Neuron (in vitro differentiated cells): ENCODE results near the gene PARP1.
"Not testable (repeated sequence)": the region's sequence is repeated elsewhere in the genome, so short reads cannot be mapped to it uniquely, and the experiment has no call there.

Experiments used
- H2AFZ ChIP-seq: one replicate; pipeline ENCODE4 v1.6.1; 2013; ENCODE audit warnings: low read depth, mild to moderate bottlenecking, inconsistent platforms, low read length, moderate library complexity
- H3K27me3 ChIP-seq: one replicate; pipeline ENCODE4 v1.6.1; 2013; ENCODE audit warnings: low read length; ENCODE audit not compliant: insufficient read depth
- H3K36me3 ChIP-seq: one replicate; pipeline ENCODE4 v1.6.1; 2013; ENCODE audit warnings: low read length; ENCODE audit not compliant: insufficient read depth
- H3K4me1 ChIP-seq: one replicate; pipeline ENCODE4 v1.6.1; 2013; ENCODE audit warnings: low read length; ENCODE audit not compliant: insufficient read depth
- H3K4me3 ChIP-seq: 2 replicates; pipeline ENCODE4 v1.5.1; 2013; ENCODE audit warnings: mild to moderate bottlenecking, low read length, moderate library complexity
- H3K9me3 ChIP-seq: one replicate; pipeline ENCODE4 v1.6.1; 2013; ENCODE audit warnings: low read length

PARP1 gene

DNA sequence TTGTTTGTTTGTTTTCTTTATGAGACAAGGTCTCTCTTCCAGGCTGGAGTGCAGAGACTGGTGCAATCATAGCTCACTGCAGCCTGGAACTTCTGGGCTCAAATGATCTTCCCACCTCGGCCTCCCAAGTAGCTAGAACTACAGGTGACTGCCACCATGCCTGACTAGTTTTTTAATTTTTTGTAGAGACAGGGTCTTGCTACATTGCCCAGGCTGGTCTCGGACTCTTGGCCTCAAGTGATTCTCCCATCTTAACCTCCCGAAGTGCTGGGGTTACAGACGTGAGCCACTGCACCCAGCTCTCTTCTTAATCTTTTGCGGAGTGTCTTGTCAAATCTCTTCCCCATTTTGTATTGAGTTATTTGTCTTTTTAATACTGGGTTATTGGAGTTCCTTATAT lies 32.6 kb upstream of the PARP1 start:
- Histone ChIP-seq H2AFZ (no peak overlapping the region), H3K27me3 (peaks cover 3% of the 10 kb centered on the region), H3K36me3 (no peaks in the 10 kb centered on the region), H3K4me3 (no peak overlapping the region), H3K4me1 (no peaks in the 10 kb centered on the region), H3K9me3 (no peaks in the 10 kb centered on the region)

DNA sequence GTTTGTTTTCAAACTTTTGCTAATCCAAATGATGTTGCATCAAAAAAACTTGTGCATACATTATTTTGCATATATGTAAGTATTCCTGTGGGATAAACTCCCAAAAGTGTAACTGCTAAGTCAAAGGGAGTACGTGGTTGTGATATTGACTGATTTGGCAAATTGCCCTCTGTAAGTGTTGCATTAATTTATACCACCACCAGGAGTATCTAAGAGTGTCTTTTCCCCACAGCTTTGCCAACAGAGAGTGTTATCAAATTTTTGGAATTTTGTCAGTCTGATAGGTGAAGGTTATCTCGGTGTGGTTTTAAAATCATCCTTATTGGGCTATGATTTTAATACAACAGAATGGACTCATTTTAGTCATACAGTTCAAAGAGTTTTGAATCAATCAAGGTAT lies 30.1 kb upstream of the PARP1 start:
- H3K27me3 ChIP-seq: peaks cover 6% of the 10 kb centered on the region
- H3K4me3 ChIP-seq: no peak overlapping the region
- H3K4me1 ChIP-seq: no peaks in the 10 kb centered on the region
- H3K36me3 ChIP-seq: no peaks in the 10 kb centered on the region
- no peaks in the 10 kb centered on the region for H3K9me3 ChIP-seq
- no peak overlapping the region for H2AFZ ChIP-seq

DNA sequence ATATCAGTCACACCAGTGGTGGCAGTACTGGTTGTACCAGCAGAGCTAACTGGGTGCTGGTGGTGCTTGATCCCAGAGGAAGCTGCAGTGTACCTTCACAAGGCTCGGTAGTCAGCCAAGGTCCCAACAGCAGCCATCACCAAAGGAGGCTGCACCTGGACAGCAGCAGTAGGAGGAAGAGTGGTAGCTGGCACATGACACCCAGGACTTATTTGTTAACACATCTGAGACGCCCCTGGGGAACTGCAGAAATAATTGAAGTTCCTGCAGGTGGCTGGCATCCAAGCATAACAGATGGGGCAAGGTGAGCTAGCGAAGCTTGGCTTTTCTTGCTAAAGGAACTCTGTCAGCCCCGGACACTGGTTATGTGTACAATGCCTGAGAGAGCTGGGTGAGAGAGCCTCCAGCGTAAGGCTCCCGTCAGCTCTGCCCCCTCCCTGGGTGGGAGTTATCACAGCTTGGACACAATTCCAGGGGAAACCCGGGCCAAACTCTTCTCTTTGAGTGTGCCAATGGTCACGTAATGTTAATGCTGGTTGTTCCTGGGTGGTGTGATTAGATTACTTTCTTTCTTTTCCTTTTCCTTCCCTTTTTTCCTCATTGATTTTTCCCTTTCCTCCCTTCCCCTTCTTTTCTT lies 29.1 kb upstream of the PARP1 start:
- H2AFZ ChIP-seq: no peak overlapping the region

DNA sequence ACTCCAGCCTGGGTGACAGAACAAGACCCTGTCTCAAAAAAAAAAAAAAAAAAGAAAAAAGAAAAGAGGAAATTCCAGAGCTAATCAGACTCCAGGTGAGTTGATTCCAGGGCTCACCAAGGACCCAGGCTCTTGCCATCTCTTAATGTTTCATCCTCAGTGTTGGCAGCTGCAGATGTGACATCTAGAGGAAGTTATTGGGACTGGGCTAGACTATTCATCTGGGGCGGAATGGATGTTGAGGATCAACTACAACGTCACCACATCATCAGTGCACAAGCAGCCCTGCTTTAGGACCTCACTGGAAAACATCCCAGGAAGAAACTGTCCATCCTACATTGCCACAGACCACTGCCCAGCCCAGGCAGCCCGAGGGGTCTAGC lies 28.6 kb upstream of the PARP1 start:
- Histone ChIP-seq H3K4me1 (no peaks in the 10 kb centered on the region), H3K4me3 (no peak overlapping the region), H2AFZ (no peak overlapping the region), H3K36me3 (no peaks in the 10 kb centered on the region), H3K27me3 (peaks cover 6% of the 10 kb centered on the region), H3K9me3 (no peaks in the 10 kb centered on the region)

More for the DNA sequence above, 29.1 kb upstream of the PARP1 start:
- Histone ChIP-seq H3K9me3 (no peaks in the 10 kb centered on the region), H3K36me3 (no peaks in the 10 kb centered on the region), H3K4me3 (no peak overlapping the region), H3K27me3 (peaks cover 6% of the 10 kb centered on the region), H3K4me1 (no peaks in the 10 kb centered on the region)

DNA sequence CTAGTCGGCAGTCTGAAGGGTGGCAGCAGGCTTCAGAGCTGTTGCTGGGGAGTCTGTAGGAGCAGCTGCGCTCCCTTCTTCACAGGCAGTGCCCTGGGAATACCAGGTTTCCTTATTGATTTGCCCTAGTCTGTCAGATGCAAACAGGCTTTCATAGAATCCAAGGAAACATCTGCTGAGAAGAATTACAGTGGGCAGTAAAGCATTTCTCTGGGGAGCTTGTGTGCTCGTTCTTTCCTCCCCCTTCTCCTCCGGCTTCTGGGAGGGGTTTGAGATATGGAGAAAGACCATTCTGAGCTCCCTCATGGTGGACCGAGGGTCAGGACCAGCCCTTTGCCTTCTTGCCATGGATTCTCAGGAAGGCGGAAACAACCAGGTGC lies 25.4 kb upstream of the PARP1 start:
- Histone ChIP-seq H3K4me3 (no peak overlapping the region), H3K9me3 (no peaks in the 10 kb centered on the region), H3K36me3 (no peaks in the 10 kb centered on the region), H3K4me1 (peaks cover 6% of the 10 kb centered on the region), H2AFZ (no peak overlapping the region), H3K27me3 (peaks cover 6% of the 10 kb centered on the region)

DNA sequence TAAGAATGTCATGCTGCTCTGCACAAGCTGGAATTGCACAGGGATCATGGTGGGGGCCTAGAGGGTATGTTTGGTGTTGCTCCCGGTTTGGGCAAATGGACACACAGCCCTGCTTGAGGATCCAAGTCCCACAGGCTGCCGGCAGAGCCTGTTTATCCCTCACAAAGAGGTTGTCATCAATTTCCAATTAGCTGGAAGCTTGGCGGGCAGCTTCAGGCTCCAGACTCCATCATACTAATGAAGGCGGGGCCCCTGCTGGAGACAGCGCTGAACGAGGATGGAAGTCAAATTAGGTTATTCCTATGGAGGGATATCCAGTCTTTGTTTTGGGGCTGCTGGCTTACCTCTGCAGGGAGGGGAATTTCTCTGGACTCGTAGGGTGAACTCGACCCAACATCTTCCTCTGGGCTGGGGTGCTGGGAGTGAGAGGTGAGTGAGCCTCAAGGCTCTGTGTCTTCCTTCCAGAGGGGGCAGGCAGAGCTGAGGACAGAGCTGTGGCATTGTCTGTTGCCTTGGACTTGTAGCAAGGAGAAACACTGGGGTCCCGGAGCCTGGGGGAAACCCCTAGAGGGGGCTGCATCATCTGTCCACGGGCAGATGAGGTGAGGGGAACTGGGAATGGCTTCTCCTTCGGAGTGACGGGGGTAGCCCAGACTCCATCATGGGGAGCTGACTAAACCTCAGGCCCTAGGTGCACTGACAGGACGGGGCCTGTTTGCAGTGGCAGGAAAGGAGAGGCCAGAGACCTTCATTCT lies 24.9 kb upstream of the PARP1 start:
- Histone ChIP-seq H3K27me3 (peaks cover 6% of the 10 kb centered on the region), H2AFZ (no peak overlapping the region), H3K36me3 (no peaks in the 10 kb centered on the region), H3K9me3 (no peaks in the 10 kb centered on the region), H3K4me1 (peaks cover 6% of the 10 kb centered on the region), H3K4me3 (no peak overlapping the region)

DNA sequence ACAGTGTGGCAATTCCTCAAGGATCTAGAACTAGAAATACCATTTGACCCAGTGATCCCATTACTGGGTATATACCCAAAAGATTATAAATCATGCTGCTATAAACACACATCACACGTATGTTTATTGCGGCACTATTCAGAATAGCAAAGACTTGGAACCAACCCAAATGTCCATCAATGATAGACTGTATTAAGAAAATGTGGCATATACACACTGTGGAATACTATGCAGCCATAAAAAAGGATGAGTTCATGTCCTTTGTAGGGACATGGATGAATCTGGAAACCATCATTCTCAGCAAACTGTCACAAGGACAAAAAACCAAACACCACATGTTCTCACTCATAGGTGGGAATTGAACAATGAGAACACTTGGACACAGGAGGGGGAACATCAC lies 24.0 kb upstream of the PARP1 start:
- H3K9me3 ChIP-seq, H3K27me3 ChIP-seq, H3K36me3 ChIP-seq, H3K4me3 ChIP-seq, H3K4me1 ChIP-seq, H2AFZ ChIP-seq: not testable (repeated sequence)

DNA sequence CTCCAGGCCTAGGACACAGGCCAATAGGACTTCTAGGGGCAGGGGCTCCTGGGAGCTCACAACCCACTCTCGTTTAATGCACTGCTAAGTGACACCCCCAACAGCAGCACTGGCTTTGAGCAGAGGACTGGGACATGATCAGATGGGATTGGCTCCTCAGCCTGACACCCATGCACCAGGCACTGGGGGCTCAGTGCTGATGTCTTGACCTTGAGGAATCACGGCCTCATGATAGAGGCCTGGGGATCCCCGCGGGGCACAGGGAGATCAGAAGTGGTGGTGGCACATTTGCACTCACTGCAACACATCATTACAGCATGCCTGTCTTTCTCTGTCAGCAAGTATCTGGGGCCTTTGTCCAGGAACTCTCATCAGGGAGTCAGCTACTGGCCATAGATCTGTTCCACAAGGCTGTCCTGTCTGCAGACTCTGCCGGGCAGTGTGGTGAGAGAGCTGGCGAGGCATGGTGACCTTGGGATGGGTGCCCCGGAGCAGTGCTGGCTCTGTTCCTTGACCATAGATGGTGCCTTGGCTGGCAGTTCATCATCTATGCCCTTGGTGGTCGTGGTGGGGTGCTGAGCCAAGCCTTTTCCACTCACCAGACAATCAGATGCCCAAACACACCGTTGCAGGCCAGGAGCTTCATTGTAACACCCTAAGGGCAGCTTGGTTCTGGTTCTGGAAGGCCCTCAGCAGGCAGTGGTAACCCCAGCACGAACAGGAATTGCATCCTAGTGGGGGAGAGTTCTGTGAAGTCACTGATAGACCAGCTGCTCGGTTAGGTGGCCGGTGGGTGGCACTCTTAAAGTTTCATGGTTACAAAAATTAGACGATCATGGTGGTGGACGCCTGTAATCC lies 22.2 kb upstream of the PARP1 start:
- Histone ChIP-seq H3K36me3 (no peaks in the 10 kb centered on the region), H3K9me3 (no peaks in the 10 kb centered on the region), H3K4me1 (peaks cover 6% of the 10 kb centered on the region), H3K27me3 (peaks cover under 1% of the 10 kb centered on the region), H3K4me3 (no peak overlapping the region), H2AFZ (no peak overlapping the region)

DNA sequence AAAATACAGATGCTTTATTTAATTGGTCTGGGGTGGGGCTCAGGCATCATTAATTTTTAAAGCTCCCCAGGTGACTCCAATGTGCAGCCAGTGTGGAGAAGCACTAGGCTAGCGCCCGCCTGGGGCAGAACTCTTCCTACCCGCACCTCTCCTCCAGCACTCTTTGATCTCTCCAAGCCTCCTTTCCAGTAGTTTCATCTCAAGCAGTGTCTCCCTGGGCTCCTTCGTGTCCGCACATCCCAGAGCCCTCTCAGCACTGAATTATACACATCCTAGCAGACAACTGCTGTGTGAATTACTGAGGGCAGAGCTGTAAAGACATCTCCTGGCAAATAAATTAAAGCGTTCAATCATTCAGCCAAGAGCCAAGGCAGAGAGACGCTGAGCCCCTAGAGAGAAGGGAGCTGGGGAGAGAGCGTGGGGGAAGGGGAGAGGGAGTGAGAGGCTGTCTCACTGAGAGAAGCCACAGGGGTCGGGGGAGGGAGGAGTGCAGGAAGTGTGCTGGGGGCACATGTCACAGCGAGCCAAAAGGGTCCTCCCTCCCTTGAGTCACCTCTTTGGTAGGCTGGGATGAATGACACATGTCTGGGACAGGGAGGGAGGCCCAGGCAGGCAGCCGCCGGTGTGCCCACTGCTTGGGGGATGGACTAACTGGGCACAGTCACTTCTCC lies 21.0 kb upstream of the PARP1 start:
- Histone ChIP-seq H3K4me1 (peaks cover 9% of the 10 kb centered on the region), H2AFZ (no peak overlapping the region), H3K9me3 (no peaks in the 10 kb centered on the region), H3K36me3 (no peaks in the 10 kb centered on the region), H3K4me3 (no peak overlapping the region), H3K27me3 (no peaks in the 10 kb centered on the region)

DNA sequence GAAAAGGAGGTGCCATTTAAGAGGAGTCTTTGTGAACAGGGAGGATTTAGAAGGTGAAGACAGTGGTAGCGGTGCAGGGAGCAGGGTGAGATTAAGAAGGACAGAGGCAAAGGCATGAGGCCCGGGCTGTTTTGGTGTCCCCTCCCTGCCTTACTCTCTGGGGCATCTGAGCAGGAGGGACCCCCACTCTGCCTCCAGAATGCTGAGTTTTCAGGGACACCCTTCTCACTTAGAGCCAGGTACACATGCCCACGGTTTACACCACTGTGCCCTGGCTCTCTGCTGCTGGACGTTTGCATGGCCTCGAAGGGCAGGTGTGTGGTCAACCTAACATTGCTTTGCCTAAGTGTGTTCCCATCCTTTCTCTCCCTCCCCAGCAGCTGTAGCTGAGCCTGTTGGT lies 20.5 kb upstream of the PARP1 start:
- H2AFZ ChIP-seq: no peak overlapping the region
- no peaks in the 10 kb centered on the region for H3K36me3 ChIP-seq
- no peaks in the 10 kb centered on the region for H3K9me3 ChIP-seq
- H3K27me3 ChIP-seq: no peaks in the 10 kb centered on the region
- H3K4me3 ChIP-seq: no peak overlapping the region
- peaks cover 9% of the 10 kb centered on the region for H3K4me1 ChIP-seq

DNA sequence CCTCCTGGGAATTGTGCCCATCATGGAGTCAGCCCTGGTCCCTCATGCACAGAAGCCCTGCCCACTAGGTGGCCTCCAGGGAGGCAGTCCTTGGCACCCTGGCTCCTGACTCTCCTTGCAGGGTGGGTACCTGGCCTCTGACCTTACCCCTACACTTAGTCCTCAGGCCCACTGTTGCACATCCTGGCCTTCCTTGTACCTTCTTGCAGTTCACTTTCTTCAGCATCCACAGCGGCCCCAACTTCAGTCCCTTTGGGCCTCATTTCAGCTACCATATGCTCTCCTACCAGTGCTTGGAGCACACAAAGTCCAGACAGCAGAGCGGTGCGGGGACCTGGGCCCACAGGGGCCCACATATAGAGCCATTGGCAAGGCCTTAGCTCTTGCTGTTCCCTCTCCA lies 19.2 kb upstream of the PARP1 start:
- Histone ChIP-seq H3K9me3 (no peaks in the 10 kb centered on the region), H3K27me3 (no peaks in the 10 kb centered on the region), H3K36me3 (no peaks in the 10 kb centered on the region), H3K4me3 (no peak overlapping the region), H3K4me1 (peaks cover 9% of the 10 kb centered on the region), H2AFZ (no peak overlapping the region)

DNA sequence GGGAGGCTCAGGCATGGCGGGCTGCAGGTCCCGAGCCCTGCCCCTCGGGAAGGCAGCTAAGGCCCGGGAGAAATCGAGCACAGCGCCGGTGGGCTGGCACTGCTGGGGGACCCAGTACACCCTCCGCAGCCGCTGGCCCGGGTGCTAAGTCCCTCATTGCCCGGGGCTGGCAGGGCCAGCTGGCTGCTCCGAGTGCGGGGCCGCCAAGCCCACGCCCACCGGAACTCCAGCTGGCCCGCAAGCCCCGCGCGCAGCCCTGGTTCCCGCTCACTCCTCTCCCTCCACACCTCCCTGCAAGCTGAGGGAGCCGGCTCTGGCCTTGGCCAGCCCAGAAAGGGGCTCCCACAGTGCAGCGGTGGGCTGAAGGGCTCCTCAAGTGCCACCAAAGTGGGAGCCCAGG lies 18.5 kb upstream of the PARP1 start:
- not testable (repeated sequence) for H2AFZ ChIP-seq, H3K4me1 ChIP-seq, H3K36me3 ChIP-seq, H3K9me3 ChIP-seq, H3K27me3 ChIP-seq, H3K4me3 ChIP-seq
